GM21390 (cell line): Measurements from ENCODE around the gene BCAR3.

Source experiments
- ATAC-seq: cut with Tn5 transposase; IDR thresholded peaks from one replicate; pipeline ENCODE4 v1.9.1; 2021; ENCODE audit not compliant: unreplicated experiment

BCAR3 gene

DNA sequence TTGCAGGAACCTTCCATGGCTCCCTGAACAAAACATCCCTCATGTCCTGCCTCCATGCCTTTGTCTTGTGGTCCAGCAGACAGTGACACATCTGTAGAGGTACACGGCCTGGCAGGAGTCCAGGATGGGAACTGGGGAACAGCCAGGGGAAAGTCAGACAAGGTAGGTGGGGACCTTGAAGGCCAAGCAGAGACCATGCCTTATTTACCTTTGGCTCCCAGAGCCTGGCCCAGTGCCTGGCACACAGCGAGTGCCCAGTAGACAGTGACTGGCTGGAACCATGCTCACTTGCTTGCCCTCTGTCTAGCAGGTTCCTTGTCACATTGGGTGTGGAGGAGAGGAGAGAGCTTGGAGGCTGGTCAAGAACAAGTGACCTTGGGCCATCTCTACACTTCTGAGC lies 81.0 kb downstream of the BCAR3 start:
- no peak for ATAC-seq

DNA sequence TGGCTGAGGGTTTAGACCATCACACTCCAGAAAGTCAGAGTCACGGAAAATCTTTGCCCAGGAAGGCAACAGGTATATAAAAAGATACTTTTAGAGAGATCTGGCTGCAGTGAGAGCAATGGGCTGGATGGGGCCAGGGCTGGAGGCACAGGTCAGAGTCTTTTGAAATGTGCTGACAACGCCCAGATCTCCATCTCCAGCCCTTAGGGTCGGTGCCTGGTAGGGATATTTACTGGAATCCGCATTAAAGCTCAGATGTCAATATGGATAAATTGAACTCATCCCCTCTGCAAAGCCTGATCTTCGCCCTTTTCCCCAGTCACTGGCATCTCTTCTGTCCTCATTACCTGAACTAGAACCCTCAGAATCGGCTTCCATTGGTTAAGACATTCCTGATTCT lies 82.2 kb downstream of the BCAR3 start:
- ATAC-seq = no peak

DNA sequence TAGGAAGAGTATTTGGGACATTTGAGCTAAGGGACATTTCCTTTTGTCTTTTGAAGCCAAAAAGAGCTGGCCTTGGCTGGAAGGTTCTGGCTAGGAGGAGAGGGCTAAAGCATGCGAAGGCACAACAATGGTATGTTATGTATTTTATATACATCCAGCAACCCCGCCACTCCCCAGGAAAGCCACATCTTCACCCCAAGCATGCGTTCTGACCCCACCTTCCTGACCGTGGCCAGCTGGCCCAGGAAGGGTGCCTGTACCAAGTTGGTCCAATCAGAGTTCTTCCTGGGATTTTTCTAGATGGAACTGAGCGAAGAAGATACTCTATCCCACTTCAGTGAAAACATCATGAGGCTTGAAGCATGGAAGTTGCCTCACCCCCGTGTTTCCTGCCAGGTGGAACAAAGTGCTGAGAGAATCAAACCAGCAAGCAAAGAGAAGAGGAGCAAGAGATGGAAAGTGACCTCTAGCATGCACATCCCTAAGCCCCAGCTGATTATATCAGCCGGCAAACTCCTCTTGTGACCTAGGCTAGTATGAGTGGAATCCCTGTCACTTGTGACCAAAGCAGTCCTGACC lies 82.7 kb downstream of the BCAR3 start:
- no peak for ATAC-seq

DNA sequence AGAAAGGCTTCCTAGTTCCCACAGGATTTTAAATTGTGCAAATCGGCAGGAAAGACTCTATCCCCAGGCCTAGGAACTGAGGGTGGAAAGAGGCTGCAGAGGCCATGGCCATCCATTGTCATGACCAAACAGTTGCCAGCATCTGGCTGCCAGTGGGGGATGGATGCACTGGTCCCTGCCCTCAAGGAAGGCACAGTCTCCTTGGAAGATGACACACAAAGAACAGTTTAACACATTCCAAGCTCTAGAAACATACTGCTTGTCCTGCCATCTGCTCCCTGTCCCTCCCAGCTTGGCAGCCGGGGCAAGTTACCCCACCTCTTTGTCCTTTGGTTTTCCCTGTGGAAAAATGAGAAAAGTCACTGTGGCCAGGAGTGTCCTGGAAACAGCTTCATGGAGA lies 83.2 kb downstream of the BCAR3 start:
- ATAC-seq = no peak

DNA sequence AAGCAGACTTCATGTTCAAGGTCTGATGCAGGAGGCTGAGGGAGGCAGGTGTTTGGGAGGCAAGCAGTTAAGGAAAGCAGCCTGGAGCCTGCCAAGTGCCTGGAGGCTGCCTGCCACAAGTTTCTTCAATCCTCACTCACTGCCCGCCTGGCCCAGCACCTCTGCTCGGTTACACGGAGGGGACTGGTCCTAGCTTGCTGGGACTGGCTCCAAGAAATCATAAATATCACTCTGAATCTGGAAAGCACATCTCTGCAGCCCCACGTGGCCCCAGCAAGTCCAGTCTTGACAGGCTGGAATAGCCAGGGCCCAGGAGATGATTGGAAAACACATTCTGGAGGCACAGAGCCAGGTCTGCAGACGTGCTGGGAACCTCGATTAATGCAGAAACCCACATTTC lies 83.9 kb downstream of the BCAR3 start:
- no peak for ATAC-seq

DNA sequence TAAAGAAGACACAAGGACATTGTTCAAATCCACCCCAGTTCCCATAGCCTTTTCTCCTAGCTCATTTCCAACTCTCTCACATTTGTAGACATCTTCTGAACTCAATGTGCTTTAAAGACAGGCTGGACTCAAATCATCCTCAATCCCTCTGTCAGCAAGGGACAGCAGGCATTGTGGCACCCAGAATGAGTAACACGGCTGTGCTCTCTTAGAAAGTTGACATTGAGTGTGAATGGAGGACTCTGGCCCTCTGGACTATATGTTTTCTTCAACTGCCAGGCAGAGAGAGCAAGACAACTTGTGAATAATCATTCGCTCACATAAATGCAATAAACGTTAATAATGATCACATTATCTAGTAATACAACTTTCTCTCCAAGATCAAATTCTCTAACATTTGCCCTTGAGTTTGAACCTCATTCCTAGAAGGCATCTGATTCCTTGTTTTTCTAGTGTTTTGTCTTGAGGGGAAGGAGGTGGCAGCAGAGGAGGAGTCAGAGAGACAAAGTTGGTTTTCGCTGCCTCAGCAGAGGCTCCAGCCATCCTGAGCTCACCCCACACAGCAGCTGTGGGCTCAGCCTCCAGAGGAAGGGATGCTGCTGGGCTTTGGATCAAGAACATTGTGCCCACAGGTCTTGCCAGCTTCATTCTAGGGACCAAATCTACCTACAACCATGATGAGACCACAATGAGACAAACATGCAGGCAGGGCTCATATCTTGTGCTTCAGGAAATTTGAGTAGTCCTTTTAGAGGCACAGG lies 85.1 kb downstream of the BCAR3 start:
- ATAC-seq = no peak

DNA sequence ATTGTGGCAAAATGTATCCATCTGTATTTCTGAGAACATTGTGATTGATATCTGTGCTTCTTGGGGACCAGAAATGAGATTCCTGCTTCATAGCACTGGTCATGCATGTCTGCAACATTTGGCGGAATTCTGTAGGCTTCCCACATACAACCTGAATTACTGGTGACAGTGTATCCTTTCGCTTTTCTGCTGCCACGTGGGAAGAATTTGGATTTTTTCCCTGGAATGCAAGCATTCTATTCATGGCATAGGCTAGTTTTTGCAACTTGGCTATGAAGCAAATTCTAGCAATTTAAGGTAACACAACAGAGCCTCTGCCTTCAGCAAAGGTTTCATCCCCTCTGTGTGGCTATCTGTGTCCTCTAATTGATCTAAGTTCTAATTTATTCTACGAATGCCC lies 85.9 kb downstream of the BCAR3 start:
- no peak for ATAC-seq

DNA sequence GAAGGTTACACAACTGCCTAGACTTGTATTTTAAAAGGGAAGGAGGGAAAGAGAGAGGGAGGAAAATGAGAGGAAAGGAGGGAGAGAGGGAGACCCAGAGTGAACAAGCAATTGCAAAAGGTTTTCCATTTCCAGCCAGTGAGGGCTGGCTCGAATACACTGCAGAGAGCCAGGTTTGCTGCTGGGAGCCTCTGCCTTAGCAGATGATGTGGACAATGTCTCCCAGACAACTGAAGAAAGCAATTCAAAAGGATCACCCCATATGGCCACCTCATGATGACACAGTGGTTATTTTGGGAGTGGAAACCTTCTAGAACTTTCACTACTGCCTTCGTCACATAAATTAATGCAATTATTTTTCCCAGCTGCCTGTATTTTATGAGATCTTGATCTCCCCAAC lies 86.4 kb downstream of the BCAR3 start:
- ATAC-seq = no peak

DNA sequence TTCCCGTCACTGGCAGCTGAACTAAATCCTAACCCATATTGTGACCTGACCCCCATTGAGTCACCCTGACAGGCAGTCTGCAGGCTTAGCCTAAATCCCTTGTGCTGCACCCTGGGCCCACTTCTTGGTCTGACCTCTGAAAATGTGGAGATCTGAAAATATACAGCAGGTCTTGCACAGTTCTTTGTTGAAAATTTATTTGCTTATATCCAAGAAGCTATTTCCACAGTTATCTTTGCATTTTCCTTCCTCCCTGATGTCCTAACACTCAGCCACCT lies 87.1 kb downstream of the BCAR3 start:
- no peak for ATAC-seq

DNA sequence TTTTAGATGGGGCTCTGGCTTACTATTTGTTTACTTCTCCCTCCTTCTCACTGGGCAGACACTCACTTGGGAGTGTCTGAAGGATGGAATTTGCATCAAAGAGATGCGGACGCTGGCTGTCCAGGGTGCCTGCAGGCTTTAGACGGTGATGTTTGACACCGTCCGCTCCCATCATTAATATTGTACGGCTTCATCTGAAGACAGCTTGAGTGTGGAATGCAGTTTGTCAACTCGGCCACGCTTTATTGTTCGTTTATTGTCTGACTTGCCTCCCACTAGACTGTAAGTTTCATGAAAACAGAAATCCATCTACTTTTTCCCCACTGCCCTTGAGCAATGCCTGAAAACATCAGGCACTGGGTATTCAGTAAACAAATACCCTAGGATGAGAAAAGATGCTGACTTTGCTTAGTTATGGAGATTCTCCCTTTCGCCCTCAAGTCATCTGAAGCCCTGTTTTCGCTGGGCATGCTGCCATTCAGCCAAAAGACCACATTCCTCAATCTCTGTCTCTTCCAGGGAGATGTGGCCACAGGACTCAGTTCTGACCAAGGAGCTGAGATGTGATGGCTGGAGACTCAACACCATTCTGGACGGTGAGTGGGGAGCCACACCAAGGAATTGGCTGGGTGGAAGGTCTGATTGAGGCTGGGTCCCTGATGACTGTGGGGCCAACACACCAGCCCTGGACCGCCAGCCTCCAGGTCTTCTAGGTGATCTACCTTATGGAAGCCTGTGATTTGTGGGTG lies 87.6 kb downstream of the BCAR3 start:
- no peak for ATAC-seq

DNA sequence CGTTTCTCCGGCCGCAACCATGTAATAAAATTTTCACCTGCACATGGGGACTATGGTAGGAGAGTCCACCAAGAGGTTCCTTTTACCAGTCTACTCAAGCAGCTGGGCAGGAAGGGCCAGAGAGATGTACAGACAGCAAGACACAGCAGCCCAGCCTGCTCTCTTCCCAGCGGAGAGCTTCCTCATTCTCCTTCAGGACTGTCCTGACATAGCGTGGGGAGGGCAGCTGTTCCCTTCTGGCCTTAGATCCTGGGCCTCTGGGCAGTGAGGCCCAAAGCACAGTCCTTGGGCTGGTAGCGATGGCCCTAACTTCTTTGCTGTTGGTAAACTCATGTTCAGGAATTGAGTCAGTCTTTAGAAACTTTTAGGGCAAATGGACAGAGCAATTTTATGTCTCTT lies 89.1 kb downstream of the BCAR3 start:
- ATAC-seq = no peak

DNA sequence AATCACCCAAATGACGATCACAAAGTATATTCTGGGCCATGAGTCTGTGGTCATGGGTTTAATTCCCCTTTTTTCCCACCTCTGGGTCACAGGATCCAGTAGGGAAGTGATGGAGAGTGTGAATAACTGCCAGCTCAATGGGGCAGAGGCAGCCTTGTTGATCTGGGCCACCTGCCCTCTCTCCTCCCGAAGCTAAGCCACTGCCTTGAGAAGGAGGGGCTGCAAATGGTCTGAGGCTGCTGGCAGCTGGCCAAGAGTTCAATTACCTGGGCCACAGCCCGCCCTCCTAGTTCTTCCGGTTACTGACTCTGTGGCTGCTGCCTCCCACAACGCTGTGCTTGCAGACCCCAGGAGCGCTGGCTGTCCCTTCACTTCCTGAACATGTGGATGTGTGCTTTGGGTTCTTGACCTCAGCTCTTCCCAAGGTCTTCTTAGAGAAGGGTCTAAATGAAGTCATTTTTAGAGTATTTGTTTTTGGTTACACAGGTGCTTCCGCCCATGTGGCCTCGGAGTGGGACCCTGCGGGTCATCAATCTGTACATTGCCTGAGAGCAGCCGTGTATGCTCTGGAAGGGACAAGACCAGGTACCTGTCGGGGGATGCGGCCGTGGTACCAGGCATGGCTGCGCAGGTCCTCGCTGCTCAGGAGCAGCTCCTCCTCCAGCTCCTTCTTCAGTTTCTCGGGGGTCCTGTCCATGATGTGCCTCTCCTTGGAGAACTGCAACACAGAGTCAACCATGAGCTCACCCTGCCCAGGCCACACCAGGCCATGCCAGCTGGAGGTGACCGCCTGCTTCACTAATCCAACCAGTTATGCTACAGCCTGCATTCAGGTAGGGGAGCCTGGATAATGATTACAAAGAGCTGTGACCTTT lies 89.7 kb downstream of the BCAR3 start:
- peak; percentile 87 for ATAC-seq

DNA sequence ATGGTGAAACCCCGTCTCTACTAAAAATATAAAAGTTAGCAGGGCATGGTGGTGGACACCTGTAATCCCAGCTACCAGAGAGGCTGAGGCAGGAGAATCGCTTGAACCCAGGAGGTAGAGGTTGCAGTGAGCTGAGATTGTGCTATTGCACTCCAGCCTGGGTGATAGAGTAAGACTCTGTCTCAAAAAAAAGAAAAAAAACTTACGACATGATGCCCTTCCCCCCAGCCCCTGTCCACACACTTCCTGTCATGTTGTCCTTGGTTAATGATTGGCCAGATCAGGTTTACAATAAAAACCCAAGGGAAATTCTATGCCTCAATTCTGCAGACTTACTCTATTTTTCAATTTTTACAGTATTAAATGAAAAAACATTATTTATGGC lies 90.4 kb downstream of the BCAR3 start:
- peak; percentile 10 for ATAC-seq

DNA sequence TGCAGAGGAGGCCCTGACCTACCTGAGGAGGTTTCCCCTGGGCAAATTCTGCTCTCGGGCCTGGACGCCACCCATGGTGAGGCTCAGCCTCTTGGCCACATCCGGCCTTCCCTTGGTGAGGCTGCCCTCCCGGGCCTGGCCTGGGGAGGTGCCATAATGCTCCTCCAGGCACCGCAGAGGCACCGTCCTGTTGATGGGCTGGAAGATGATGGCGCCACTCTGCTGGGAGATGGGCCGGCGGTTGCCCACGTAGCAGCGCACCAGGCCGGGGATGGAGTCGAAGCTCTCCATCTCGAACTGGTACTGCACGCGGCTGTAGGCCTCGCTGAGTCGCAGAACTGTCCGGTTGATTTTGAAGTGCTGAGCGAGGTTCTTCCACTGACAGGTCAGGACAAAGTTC lies 92.7 kb downstream of the BCAR3 start:
- no peak for ATAC-seq

DNA sequence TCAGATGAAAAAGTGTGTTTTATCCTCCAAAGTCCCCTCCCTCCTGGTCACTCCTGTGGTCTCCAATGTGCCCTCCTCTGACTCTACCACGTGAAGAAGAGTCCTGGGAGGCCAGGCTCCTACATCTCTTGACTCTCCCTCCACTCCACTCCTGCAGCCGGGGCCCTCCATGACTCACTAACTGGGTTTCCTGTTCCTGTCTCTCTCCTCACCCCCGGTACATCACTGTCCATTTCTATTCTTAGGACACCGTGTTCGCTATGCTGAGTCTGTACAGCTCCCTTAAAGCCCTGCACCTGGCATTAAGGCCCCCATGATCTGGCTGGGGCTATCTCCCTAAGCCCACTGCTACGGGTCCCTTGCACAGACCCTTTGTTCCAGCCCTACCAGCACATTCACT lies 93.4 kb downstream of the BCAR3 start:
- ATAC-seq = no peak

DNA sequence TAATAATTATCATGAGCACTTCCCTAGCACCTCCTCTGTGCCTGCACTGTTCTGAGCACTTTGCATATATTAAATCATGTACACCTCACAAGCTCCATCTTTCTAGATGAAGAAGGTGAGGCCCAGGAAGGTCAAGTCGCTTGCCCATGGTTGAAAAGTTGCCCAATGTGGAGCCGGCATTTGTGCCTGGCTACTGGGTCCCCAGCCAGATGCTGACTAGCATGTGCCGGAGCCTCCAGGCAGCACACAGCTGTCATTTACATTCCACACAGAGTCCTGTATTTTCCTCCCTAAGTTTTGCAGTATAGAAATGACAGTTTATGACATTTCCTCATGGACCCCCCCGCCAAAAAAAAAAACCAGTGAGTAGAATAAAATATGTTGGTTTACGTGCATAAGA lies 94.3 kb downstream of the BCAR3 start:
- no peak for ATAC-seq

DNA sequence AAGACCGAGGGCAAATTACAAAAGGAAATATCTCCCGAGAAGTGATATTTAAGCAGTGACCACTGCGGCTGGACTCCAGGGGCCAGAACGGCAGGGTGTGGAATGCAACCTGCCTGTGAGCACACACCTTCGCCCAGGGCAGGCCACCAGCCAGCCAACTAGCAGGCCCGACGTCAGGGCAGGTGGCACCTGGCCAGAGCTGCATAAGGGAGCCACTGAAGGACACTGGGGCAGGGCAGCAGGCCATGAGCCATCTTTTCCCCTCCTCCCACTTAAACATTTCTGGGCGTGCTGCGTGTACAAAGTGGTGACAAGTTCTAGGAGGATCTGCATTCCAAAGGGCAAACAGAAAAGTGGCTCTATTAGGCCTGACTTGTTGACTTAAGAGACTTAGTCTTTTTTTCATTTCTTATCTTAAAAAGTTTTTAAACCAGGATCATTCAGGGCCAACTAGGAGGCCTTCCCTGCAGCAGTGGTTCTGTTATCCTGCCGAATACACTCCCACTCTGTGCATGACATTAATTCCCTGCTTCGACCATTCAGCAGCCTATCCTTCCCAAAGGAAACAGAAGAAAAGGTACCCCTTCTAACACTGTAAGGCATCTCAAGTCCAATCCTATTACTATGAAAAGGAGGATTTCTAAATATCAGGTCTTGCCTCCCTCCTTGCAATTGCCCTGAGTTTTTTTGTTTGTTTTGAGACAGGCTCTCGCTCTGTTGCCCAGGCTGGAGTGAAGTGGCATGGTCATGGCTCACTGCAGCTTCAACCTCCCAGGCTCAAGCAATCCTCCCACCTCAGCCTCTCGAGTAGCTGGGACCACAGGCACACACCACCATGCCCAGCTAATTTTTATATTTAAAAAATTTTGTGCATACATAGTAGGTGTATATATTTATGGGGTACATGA lies 96.3 kb downstream of the BCAR3 start:
- ATAC-seq = no peak

DNA sequence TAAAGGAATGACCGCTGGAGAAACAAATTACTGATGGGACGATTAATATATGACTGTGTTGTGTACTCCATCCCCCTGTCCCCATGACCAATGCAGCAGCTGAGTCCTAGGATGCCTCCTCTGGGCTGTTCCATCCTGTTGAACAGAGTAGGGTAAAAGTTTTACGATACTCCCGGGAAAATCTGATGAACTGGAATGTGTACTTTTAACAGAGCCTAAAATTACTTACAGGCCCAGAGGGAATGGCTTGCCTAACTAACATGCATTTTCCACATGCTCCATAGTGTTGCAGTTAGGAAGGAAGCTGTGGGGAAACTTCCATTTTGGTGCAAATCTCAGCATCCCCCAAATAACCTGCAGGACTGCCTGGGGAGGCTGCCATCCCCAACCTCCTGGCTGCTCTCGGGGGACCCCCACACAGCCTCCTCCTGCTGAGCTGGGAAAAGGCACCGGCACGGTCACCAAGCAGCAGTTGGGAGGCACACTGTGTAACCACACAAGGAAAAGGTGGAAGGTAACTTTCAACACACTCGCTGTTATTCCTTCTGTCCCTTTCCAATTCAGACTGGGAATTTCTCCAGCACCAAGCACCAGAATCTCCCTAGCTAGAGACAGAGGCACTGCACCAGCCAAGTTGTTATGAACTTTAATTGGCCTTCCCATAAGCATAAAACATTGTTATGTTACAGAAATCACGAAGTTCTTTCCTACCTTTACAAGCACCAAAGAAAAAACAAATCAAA lies 97.2 kb downstream of the BCAR3 start:
- no peak for ATAC-seq

DNA sequence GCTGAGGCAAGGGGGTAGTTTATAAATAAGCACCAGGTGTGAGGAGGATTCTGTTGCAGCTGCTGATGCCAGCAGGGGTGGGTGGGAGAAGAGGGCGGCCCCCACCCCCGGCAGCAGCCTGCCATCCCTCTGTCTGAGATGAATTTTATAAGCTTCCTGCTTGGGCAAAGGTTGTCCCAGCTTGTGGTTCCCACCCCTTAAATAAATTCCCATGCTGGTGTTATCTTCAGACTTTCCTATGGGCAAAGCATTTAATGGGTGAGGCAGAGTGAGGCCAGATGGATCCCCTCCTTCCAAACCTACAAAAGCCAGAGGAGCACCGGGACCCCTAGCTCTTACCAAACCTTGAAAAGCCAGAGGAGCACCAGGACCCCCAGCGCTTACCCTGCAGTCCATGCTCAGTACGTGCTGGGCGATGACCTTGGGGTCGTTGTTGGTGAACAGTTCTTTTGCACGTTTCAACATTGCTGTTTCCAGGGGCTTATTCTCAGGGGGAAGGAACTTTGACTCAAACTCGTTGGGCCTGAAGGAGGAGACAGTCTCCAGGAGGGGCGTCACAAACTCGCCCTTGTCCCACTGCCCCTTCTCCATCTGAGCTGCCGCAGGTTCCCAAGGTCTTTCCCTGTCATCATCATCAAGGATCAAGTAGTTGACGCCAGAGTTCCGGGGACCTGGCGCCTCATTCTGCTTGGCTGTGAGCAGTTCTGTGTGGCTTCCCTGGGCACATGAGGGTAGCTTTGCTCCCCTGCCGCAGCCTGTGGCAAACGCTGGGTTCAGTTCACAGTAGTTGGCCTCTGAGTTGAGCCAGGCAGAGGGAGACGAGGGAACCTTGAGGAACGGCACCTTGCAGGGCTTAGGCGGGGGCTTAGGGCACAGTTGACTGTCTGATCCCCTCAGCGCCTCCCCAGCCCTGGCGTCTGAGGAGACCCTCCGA lies 99.5 kb downstream of the BCAR3 start:
- no peak for ATAC-seq
